CD4-positive, alpha-beta T cell treated with Interleukin-15 for 4 hours (primary cell): ENCODE data around the gene ZC3H12D.

Experiments
- DNase-seq: peaks from one replicate; pipeline ENCODE4 v3.0.0-alpha.2; 2020; ENCODE audit warnings: low spot score

ZC3H12D gene

DNA sequence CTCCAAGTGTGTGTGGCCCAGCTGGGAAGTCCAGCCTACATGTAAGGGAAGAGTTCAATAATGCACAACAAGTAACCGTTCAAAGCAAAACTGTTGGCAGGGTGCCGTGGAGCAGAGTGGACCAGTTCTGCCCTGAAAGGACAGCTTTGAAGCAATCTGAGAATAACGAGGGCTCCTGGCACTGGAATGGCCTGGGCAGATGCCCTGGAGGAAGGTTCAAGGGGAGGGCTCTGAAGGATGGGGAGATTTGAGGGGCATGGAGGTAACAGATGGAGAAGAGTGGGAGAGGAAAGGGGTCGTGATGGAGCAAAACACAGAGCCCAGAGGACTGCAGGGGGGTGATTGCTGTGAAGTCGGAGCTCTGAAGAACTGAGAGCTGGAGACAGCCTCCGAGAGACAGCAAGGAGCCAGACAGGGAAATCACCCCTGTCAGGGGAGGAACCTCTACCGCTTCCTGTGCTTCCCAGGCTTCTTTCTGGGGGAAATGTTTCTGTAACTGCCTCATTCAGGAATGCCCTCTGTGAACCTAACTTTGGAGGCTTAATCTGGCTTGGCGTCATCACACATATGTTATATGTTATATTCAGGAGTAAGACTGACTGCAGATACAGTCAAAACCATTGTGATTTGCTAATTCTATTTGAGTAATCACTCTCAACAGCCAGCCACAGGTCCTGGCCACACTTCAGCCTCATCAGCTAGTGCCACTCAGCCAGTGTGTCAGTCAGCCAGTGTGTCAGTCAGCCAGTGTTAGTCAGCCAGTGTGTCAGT is 41.2 kb downstream of the ZC3H12D start:
- no peak for DNase-seq

DNA sequence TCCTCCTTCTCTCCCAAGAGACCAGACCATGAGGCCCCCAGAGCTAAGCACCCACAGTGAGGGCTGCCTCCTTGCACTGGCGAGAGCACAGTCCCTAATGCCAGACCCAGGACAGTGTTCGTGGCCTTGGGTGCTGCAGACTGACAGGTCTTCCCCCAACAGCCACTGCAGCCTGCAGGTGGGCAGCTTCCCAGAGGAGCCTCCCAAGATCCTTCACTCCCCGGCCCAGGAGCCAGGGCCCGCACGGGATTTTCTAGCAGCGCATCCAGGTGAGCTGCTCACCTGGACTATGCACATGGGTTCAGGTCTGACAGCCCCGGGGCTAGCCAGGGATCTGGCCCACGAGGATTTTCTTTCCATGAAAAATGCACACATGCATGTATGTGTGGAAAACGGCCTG is 43.1 kb downstream of the ZC3H12D start:
- DNase-seq = no peak

DNA sequence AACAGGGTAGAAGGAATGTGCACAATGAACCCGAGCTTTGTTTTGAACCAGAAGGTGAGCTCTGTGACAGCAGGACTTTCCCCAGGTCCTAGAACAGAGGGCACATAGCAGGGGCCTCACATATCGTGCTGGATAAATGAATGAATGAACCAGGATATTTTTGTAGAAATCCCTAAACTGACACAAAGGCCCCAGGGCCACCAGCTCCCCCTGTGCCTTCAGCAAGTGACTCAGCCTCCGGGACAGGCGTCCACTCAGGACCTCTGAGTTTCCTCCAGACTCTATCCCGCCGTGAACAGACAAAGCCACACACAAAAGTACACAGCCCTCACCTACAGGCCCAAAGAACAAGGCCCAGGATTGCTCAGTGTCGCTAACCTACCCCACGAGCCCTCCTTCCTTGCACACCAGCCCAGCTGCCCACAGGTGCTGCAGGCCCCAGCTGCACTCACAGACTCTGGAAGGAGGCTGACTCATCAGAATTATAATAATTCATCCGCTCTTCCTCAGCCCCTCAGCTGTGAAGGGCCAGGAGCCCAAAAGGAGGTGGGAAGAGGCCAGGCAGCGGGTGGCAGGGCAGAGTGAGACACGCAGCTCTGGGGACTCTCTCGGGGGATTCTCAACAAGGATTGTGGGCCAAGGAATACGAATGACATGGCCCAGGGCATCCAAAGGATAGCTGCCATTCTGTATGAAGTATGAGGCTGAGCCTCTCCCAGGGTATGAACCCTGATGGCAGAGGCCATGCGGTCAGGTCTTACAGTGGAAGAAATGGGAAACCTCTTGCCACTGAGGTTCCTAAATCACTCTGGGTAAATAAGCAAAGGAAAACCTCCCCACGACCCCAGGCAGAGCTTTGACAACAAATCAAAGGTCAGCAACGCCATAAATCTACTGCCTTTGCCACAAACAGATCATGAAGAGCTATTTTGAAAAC is 43.8 kb downstream of the ZC3H12D start:
- DNase-seq = no peak

DNA sequence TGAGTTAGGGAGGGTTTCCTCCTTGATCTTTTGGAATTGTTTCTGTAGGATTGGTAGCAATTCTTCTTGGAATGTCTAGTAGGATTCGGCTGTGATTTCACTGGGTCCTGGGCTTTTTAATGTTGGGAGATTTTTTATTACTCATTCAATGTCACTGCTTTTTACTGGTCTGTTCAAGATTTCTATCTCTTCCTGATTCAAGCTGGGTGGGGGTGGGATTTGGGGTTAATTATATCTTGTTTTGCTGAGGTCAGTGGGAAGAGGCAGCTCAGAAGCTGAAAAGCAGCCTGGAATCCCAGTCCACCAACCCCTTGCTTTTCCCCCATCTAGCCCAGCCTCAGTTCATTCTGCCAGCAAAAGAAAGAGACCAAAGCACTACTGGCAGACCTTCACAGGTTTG is 45.2 kb downstream of the ZC3H12D start:
- no peak for DNase-seq

DNA sequence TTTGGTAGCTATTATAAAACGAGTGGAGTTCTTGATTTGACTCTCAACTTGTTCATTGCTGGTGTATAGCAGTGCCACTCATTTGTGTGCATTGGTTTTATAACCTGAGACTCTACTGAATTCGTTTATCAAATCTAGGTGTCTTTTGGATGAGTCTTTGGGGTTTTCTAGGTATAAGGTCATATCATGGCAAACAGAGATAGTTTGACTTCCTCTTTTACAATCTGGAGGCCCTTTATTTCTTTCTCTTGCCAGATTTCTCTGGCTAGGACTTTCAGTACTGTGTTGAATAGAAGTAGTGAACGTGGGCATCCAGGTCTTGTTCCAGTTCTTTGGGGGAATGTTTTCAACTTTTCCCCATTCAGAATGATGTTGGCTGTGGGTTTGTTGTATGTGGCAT is 46.0 kb downstream of the ZC3H12D start:
- DNase-seq = no peak

DNA sequence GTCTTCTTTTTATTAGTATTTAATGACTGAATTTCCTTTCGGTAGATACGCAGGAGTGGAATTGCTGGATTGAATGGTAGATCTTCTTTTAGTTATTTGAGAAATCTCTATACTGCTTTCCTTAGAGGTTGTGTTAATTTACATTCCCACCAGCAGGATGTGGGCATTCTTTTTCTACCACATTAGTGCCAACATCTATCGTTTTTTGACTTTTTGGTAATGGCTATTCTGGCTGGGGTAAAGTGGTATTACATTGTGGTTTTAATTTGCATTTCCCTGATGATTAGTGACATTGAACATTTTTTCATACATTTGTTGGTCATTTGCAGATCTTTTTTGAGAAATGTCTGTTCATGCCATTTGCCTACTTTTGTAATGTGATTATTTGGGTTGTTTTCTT is 47.6 kb downstream of the ZC3H12D start:
- DNase-seq = no peak

DNA sequence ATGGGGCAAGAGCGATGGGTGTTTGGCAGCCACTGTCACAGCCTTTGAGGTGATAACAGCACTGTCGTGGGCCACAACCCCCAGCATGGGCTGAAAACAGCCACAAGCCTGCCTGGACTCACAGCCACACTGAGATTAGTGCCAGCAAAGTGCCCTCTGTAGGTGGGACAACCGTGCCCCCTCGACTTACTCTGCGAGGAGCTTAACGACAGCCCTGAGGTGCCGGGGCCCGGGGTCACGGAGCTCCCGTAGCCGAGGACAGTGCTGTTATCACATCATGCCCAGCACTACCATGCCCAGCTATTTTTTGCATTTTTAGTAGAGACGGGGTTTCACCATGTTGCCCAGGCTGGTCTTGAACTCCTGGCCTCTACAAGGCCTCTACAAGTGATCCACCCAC is 48.2 kb downstream of the ZC3H12D start:
- DNase-seq = no peak

DNA sequence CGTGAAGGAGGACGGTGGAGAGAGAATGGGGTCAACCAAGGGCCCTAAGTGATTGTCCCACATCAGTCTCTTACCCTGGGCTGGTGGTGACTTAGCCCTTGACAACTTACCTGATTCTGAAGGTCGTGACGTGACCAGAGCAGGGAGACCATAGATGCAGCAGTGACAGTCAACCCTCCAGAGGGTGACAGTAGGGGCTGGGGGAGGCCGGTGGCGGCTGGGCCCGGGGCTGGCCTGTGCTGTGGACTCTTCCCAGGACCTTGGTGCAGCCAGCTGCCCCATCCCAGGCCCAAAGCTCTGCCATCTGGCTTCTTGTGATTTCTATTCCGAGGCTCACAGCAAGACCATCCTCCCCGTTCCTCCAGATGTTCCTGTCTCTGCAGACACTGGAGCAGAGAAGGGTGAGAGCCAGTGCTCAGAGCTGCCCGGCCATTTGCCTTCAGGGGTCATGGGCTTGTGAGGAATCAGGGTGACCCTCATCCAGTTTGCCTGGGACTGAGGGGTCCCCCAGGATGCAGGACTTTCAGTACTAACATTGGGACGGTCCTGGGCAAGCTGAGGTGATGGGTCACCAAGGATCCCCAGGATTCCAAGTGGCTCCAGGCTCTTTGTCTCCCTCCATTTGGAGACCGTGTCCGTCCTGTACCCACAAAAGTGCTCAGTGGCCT is 48.8 kb downstream of the ZC3H12D start:
- DNase-seq = no peak

DNA sequence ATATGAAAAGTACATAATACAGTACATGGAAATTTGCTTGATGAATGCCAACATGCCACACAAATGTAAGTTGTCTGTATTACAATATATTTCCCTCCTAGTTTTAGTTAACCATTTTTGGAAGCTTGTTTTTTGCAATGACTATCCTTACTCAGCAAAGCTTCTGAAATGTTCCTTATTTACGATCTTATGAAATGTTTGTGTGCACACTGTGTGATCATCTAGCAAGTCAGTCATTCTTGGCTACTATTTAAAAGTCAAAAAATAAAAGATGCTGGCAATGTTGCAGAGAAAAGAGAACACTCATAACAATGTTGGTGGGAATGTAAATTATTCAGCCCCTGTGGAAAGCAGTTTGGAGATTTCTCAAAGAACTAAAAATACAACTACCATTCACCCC is 50.9 kb downstream of the ZC3H12D start:
- DNase-seq = no peak

DNA sequence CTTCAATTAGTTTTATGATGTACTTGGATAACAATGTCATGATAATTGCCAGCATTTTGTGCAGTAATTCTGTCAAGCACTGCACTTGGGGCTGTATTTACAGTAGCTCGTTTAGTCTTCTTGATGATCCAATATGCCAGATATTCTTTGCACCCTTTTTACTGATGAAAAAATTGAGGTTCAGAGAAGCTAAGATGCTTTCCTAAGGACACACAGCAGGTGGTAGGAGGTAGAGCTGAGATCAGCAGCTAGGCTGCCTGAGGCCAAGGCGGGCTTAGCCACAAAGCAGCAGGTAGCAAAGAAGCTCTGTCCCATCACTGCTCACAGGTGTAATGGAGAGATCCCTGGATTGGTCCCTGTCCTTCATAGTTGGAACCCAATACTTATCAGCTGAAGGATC is 51.4 kb downstream of the ZC3H12D start:
- DNase-seq = no peak

DNA sequence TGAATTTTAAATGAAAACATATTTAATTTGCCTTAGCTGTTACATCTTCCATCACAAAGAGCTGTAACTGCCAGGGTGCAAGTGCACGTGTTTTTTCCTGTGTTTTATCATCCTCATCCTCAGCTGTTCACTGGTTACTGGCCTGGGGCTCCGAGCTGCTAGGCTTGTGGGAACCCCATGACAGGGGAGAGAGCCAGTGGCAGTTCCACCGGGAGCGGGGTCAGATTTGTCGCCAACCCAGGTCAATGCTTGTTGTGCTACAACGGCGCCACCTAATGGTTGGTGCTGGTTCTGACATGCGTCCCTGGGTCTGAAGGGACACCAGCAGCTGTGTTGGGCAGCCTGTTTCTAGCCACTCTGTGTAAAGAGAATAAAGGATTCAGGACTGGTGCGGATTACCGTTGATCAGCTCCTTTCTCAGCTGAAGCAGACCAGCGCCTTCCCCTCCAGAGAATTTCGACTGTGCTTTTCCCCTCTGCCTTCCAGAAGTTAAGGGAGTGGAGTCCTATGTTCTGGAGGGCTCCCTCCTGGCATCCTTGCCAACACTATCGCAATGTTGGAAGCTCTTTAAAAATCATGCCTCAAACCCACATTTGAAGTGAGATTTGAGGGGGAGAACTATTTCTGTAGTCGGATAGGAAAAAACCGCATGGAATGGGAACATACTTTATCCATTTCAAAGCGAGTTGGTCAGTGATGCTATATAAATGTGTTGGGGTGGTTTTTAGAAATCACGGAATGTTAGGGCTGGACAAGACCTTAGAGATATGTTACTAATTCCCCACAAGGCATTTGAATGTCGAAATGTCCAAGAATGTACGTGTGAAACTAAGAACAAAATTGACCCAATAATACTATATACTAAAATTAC is 52.7 kb downstream of the ZC3H12D start:
- peak; percentile 91 for DNase-seq

DNA sequence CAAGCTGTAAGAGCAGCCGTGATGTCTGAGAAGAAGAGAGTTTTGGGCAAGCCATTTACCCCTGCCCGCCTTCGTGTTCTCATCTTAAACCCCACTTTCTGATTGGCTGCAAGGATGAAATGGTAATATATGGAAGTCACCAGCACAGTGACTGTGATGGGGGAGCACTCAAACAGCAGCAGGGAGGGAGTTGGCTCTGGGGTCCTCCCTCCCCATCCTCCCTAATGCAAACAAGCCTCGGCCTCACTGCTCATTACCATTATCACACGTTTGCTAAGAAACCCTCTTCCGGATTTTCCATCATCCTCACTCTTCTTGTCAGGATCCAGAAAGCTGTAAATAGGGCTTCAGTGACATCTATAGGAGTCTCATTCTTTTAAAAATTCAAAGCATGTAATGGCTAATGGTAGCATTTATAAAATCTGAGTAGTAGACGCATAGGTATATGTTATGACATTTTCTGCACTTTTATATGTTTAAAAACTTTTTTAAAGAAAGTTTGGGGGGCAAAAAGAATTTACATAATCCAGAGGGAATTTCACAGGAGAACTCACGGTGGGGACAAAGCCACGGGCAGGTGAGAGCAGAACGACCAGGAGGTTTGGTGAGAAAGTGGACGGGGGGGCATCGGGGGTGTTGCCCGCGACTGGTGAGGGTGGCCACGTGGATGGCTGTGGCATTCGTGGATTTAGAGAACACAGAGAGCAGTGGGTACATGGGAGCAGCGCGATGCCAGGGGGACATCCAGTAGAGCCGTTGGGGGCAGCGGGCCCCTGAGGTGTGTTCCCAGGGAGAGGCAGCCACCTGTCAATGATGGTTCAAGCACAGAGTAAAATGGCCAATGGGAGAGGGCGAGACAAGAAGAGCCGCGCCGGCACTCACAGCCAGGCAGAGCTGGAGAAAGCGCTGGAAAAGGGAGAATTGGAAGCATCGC is 55.1 kb downstream of the ZC3H12D start:
- no peak for DNase-seq

DNA sequence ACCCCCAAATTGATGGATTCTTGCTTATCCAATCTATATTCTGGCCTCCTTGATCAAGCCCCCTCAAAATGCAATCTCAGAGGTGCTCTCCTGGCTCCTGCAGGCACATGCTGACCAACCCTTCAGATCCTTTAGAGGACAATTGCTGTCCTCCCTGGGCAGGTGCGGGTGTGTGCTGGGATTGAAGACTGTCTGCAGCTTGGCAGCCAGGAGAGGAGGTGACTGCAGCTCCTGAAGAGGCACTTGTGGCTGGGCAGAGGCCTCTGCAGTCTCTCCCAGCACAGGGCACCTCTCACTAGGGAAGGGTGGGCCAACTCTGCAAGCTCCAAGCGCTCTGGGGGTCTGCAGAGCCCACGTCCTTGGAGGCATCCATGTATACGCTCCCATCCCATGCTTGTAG is 56.2 kb downstream of the ZC3H12D start:
- no peak for DNase-seq

DNA sequence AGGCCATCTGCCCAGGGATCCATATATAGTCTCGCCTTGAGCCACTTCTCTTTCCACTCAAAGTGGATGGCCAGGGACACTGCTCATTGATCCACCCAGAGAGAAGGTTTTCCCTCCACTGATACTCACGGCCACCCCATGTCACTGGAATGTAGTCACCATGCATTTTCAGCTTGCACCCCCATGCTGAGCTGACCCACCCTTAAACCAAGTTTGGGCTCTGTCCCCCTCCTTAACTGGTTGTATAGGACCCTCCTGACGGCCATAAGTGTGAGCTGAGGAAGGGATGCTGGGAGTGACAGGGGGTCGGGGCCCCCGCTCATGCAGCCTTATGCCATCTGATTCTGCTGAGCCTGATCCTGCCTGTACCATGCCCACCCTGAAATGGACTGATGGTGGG is 59.1 kb downstream of the ZC3H12D start:
- no peak for DNase-seq

DNA sequence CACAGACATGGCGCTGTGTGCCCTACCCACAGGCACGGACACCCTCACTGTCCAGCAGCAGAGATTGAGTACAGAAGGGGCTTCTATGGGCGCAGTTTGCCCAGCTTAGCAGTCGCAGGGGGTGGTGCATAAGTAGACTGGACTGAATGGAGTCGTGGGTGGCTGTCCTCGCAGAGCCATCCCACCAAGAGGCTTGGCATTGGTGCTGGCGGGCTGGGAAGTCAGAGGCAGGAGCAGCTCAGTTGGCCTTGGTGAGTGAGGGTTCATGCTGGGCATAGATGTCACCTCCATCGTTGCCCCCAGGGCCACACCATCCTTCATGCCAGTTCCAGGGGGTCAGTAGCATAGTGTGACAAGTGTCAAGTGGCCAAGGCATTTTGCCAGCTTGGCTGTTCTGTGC is 59.6 kb downstream of the ZC3H12D start:
- no peak for DNase-seq

DNA sequence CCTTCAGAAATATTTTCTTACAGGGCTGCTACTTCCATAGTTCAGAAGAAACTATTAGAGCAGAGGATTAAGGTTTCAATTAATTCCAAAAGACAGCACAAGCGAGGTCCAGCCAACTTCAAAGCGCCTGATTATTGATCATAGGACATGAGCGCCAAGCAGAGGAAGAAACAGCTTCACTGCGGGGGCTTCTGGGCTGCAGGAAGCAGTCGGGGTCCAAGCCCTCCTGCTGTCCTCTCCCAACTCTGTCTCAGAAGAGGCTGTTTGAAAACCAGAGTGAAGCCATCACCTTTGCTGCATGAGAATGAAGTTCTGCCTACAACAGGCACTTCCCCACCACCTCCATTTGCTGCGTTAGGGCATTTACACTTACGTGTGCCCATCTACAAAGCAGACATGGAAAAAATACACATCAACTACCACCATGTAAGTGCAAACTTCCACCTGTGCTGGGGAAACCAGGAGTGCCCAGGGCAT is 60.8 kb downstream of the ZC3H12D start:
- DNase-seq = no peak

DNA sequence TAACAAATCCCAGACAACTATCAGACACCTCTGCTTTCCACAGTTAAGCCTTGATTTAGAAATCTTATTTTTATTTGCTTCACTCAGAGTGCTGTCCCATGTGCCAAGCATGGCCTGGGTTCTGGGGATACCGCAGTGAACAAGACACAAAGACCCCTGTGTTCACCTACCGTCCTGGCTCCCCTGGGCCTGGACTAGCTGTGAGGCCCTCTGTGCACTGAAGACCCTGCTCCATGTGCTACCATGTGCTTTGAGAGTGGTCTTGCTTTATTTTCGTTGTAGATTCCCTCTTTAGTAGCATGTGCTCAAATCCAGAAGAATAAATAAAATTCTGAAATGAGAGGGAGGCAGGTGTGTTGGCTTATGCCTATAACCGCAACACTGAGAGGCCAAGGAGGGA is 62.2 kb downstream of the ZC3H12D start:
- DNase-seq = no peak

DNA sequence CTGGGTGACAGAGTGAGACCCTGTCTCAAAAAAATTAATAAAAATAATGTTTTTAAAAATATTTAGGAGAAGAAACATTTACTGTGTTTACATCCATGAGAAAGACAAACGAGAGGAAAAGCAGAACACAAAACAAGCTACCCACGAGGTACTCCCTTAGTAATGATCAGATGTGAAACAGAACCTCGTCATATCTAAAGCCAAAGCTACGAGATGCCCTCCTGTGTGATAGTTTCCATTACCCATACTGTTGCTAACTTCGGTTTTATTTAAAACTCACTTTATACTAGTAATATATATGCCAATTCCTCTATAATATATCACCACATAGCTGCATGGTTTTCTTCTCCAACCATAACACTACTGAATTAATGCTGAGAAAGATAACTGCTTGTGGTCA is 63.7 kb downstream of the ZC3H12D start:
- no peak for DNase-seq

DNA sequence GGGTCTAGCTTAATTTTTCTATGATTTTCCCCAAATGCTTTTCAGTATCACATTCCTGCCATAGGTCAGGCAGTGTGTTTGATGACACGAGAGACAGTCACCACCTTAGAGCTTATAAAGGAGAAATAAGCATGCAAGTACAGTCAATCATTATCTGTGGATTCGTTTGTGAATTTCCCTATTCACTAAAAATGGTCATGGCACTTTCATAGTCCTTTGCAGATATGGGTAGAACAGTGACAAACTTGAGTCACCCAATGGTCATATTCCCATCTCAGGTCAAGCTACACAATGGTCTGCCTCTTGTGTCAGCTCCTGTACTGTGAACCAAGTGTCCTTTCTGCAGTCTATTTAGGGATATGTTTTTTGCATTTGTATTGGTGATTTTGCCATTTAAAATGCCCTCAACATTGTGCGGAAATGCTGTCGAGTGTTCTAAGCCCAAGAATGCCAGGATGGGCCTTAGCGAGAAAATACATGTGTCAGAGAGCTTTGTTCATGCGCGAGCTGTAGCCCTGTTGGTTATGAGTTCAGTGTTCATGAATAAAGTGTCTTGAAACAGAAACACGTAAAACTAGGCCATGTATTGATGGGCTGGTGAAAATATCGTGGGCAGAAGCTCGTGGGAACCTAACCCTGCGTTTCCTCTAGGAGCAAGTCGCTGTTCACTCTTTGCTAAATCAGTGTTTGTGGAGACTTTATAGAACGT is 65.0 kb downstream of the ZC3H12D start:
- no peak for DNase-seq

DNA sequence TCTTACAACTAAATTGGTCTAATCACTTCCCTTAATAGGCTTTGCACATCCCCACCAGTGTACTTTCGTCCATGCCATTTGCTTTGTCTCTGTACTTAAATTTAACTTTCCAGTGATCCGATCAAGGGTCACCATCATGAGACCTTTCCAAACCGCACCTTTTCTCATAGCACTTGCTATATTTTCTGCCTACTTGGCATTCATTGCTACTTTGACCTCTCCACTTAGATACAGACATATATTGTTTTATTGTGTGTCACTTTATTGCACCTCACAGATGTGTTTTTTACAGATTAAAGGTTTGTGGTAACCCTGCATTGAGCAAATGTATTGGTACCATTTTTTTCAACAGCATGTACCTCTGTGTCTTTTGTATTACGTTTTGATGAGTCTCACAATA is 70.0 kb downstream of the ZC3H12D start:
- no peak for DNase-seq
